ENCODE data around the gene PLEKHA6. TPM values are rescaled to one million over a fixed set of nuclear protein-coding genes. Genes with fewer than 3 reads are reported as not detected.
"Not testable (repeated sequence)": the region's sequence is repeated elsewhere in the genome, so short reads cannot be mapped to it uniquely, and the experiment has no call there.

Gene PLEKHA6
- polyA plus RNA-seq, 1 experiment, result 4.2 TPM

GRCh38 chr1:204242920-204243319 lies 116.8 kb downstream of the PLEKHA6 start:
- H3K36me3 ChIP-seq (ENCODE audit: control insufficient read depth, insufficient read depth, low read length), result peaks cover 4% of the 10 kb centered on the region; the same call in 1 of the 2 replicates
- H3K27me3 ChIP-seq (ENCODE audit: control insufficient read depth, insufficient read depth, low read length), result no peaks in the 10 kb centered on the region
- DNase-seq (ENCODE audit: low read depth), result no peak
- POLR2A ChIA-PET, result no interaction called here
- no peak overlapping the region for H3K4me3 ChIP-seq (ENCODE audit: low read depth, low read length)
- TF ChIP-seq CTCF (IDR thresholded peaks at IDR 0.05; ENCODE audit: insufficient read depth, low read depth, low read length), result no peak
- CTCF ChIA-PET, result interaction anchor here (1.3 kb wide), 1 partner anchor 11 kb away, joined by 3 read pairs; no protein-coding TSS in a partner anchor

GRCh38 chr1:204241914-204242313 lies 117.8 kb downstream of the PLEKHA6 start:
- CTCF ChIA-PET, result interaction anchor here (0.7 kb wide), 1 partner anchor 12 kb away, joined by 3 read pairs; no protein-coding TSS in a partner anchor

GRCh38 chr1:204241050-204241449 lies 118.7 kb downstream of the PLEKHA6 start:
- ChIA-PET POLR2A (no interaction called here), CTCF (interaction anchor here (1.1 to 1.2 kb wide), 2 partner anchors 13 to 34 kb away, joined by 4 to 6 read pairs; no protein-coding TSS in a partner anchor)
- DNase-seq (ENCODE audit: low read depth), result no peak
- Histone ChIP-seq H3K36me3 (ENCODE audit: control insufficient read depth, insufficient read depth, low read length) (peaks cover 4% of the 10 kb centered on the region; the same call in 1 of the 2 replicates), H3K27me3 (ENCODE audit: control insufficient read depth, insufficient read depth, low read length) (no peaks in the 10 kb centered on the region), H3K4me3 (ENCODE audit: low read depth, low read length) (no peak overlapping the region)
- no peak for TF ChIP-seq CTCF (IDR thresholded peaks at IDR 0.05; ENCODE audit: insufficient read depth, low read depth, low read length)

More at GRCh38 chr1:204241914-204242313, 117.8 kb downstream of the PLEKHA6 start:
- DNase-seq (ENCODE audit: low read depth), result no peak
- H3K27me3 ChIP-seq (ENCODE audit: control insufficient read depth, insufficient read depth, low read length), result no peaks in the 10 kb centered on the region
- H3K36me3 ChIP-seq (ENCODE audit: control insufficient read depth, insufficient read depth, low read length), result peaks cover 4% of the 10 kb centered on the region; the same call in 1 of the 2 replicates
- no peak for TF ChIP-seq CTCF (IDR thresholded peaks at IDR 0.05; ENCODE audit: insufficient read depth, low read depth, low read length)
- H3K4me3 ChIP-seq (ENCODE audit: low read depth, low read length), result no peak overlapping the region
- POLR2A ChIA-PET, result no interaction called here

GRCh38 chr1:204240233-204240632 lies 119.5 kb downstream of the PLEKHA6 start:
- Histone ChIP-seq H3K27me3 (ENCODE audit: control insufficient read depth, insufficient read depth, low read length) (no peaks in the 10 kb centered on the region), H3K4me3 (ENCODE audit: low read depth, low read length) (no peak overlapping the region), H3K36me3 (ENCODE audit: control insufficient read depth, insufficient read depth, low read length) (0 out of 2 replicates have a peak, but pooled peaks cover 2% of the 10 kb centered on the region)
- no peak for DNase-seq (ENCODE audit: low read depth)
- ChIA-PET CTCF (interaction anchor here (1.2 kb wide), 1 partner anchor 14 kb away, joined by 4 read pairs; no protein-coding TSS in a partner anchor), POLR2A (no interaction called here)
- no peak for TF ChIP-seq CTCF (IDR thresholded peaks at IDR 0.05; ENCODE audit: insufficient read depth, low read depth, low read length)

GRCh38 chr1:204239401-204239800 lies 120.3 kb downstream of the PLEKHA6 start:
- H3K27me3 ChIP-seq (ENCODE audit: control insufficient read depth, insufficient read depth, low read length); POLR2A ChIA-PET; H3K36me3 ChIP-seq (ENCODE audit: control insufficient read depth, insufficient read depth, low read length); H3K4me3 ChIP-seq (ENCODE audit: low read depth, low read length); DNase-seq (ENCODE audit: low read depth); CTCF ChIA-PET: not testable (repeated sequence)

GRCh38 chr1:204238520-204238919 lies 121.2 kb downstream of the PLEKHA6 start:
- POLR2A ChIA-PET; H3K27me3 ChIP-seq (ENCODE audit: control insufficient read depth, insufficient read depth, low read length); DNase-seq (ENCODE audit: low read depth); H3K4me3 ChIP-seq (ENCODE audit: low read depth, low read length); H3K36me3 ChIP-seq (ENCODE audit: control insufficient read depth, insufficient read depth, low read length); CTCF ChIA-PET: not testable (repeated sequence)

- H3K4me3 ChIP-seq (ENCODE audit: low read depth, low read length); POLR2A ChIA-PET; H3K27me3 ChIP-seq (ENCODE audit: control insufficient read depth, insufficient read depth, low read length); DNase-seq (ENCODE audit: low read depth); H3K36me3 ChIP-seq (ENCODE audit: control insufficient read depth, insufficient read depth, low read length): not testable (repeated sequence)
- CTCF ChIA-PET, result interaction anchor here (1.2 kb wide), 1 partner anchor 17 kb away, joined by 5 read pairs; no protein-coding TSS in a partner anchor
Measured at GRCh38 chr1:204237515-204237914, 122.2 kb downstream of the PLEKHA6 start.
